HCT116 (cell line): Measurements from ENCODE around the gene GPX8. TPM values are rescaled to one million over a fixed set of nuclear protein-coding genes. Genes with fewer than 3 reads are reported as not detected.

Source experiments
- ATAC-seq: fragments of 200-7000 bp; cut with Tn5 transposase; 2 replicates; pipeline ENCODE4 v1.9.1; 2020; ENCODE audit warnings: mild to moderate bottlenecking, moderate library complexity
- BruUV-seq: library from RNA; stranded (reverse); fragments of 400-500 nt; replicated peaks from 2 replicates; lab custom pipeline; 2021; lab: Mats Ljungman, UMichigan
- CTCF ChIA-PET: fragments of 300-600 bp; sonication (Branson Sonifier 250); formaldehyde crosslinking; loops from one replicate; lab custom pipeline; 2021; ENCODE audit warnings: antibody characterized with exemption; lab: Charles Lee
- POLR2A ChIA-PET: fragments of 300-600, 350-600 bp; sonication (Branson Sonifier 250); formaldehyde crosslinking; loops from one replicate; lab custom pipeline; 2021; ENCODE audit warnings: antibody characterized with exemption; lab: Charles Lee
- RAD21 ChIA-PET, 2 experiments: fragments of 300-600 bp; sonication (Branson Sonifier 250); formaldehyde crosslinking; loops; one replicate each; lab custom pipeline; 2023; ENCODE audit warnings: low total read pairs in 2 of 2; ENCODE audit not compliant: uncharacterized antibody in 2 of 2, unreplicated experiment in 2 of 2, low non-redundant PET in 1 of 2; lab: Charles Lee
- DNase-seq: peaks from one replicate; pipeline ENCODE4 v3.0.0-alpha.2; 2010; ENCODE audit warnings: low read depth, low spot score
- H2AFZ ChIP-seq: fragments of 200-600 bp; shearing (Covaris generic), sonication (generic); 2 replicates; pipeline ENCODE4 v1.6.1; 2017; ENCODE audit warnings: low read depth, mixed run types, mixed read lengths, antibody characterized with exemption, low read length; ENCODE audit not compliant: poor library complexity, severe bottlenecking
- H3K27ac ChIP-seq: 2 replicates; pipeline ENCODE4 v1.5.1; 2012; ENCODE audit warnings: low read depth, low read length
- H3K27me3 ChIP-seq: fragments of 200-600 bp; sonication (generic); 2 replicates; pipeline ENCODE4 v1.6.1; 2016; ENCODE audit warnings: mixed run types, low read length, mixed read lengths; ENCODE audit not compliant: insufficient read depth
- H3K36me3 ChIP-seq, 2 experiments: fragments of 200-500 bp in 1 of 2; fragments of 200-600 bp in 1 of 2; sonication (Bioruptor generic) in 1 of 2; sonication (generic) in 1 of 2; 2 replicates each; pipeline versions ENCODE4 v1.5.1 to v1.6.1; 2014 to 2016; ENCODE audit warnings: low read length in 2 of 2, inconsistent platforms in 1 of 2, mixed read lengths in 1 of 2, mixed run types in 1 of 2; ENCODE audit not compliant: insufficient read depth in 2 of 2, control insufficient read depth in 1 of 2
- H3K4me1 ChIP-seq, 2 experiments: fragments of 200-600 bp in 1 of 2; sonication (generic) in 1 of 2; 2 replicates each; pipeline versions ENCODE4 v1.5.1 to v1.6.1; 2012 to 2017; ENCODE audit warnings: low read length in 2 of 2, inconsistent platforms in 1 of 2, mild to moderate bottlenecking in 1 of 2, mixed read lengths in 1 of 2, mixed run types in 1 of 2, moderate library complexity in 1 of 2; ENCODE audit not compliant: insufficient read depth in 2 of 2, control insufficient read depth in 1 of 2
- H3K4me2 ChIP-seq: fragments of 200-600 bp; sonication (generic); 2 replicates; pipeline ENCODE4 v1.6.1; 2017; ENCODE audit warnings: mixed run types, low read length, mixed read lengths
- H3K4me3 ChIP-seq, 2 experiments: fragments of 200-600 bp in 1 of 2; sonication (generic) in 1 of 2; replicated peaks in 1 of 2; 2 replicates each; pipeline ENCODE4 v1.5.1; 2011 to 2016; ENCODE audit warnings: low read length in 2 of 2, control low read depth in 1 of 2, low read depth in 1 of 2, mild to moderate bottlenecking in 1 of 2, mixed read lengths in 1 of 2, mixed run types in 1 of 2
- H3K79me2 ChIP-seq: fragments of 200-600 bp; sonication (generic); 2 replicates; pipeline ENCODE4 v1.6.1; 2017; ENCODE audit warnings: mild to moderate bottlenecking, mixed run types, low read length, moderate library complexity, mixed read lengths; ENCODE audit not compliant: insufficient read depth
- H3K9ac ChIP-seq: fragments of 200-600 bp; sonication (generic); 2 replicates; pipeline ENCODE4 v1.6.1; 2016; ENCODE audit warnings: low read length, mixed read lengths
- H3K9me2 ChIP-seq: fragments of 200-600 bp; sonication (generic), shearing (Covaris generic); 2 replicates; pipeline ENCODE4 v1.6.1; 2017; ENCODE audit warnings: mixed run types, mild to moderate bottlenecking, moderate library complexity; ENCODE audit not compliant: insufficient read depth
- H3K9me3 ChIP-seq, 2 experiments: fragments of 200-500 bp in 1 of 2; fragments of 200-600 bp in 1 of 2; sonication (Bioruptor generic) in 1 of 2; sonication (generic) in 1 of 2; 2 replicates each; pipeline ENCODE4 v1.6.1; 2014 to 2017; ENCODE audit warnings: low read length in 2 of 2, mixed read lengths in 2 of 2, inconsistent platforms in 1 of 2, low read depth in 1 of 2, mild to moderate bottlenecking in 1 of 2, mixed run types in 1 of 2, moderate library complexity in 1 of 2; ENCODE audit not compliant: control insufficient read depth in 1 of 2, insufficient read depth in 1 of 2
- H4K20me1 ChIP-seq: fragments of 200-600 bp; sonication (generic), shearing (Covaris generic); 2 replicates; pipeline ENCODE4 v1.6.1; 2017; ENCODE audit warnings: mixed run types, mild to moderate bottlenecking, moderate library complexity; ENCODE audit not compliant: insufficient read depth
- ATF3 ChIP-seq: IDR thresholded peaks from 2 replicates; pipeline ENCODE4 v1.6.1; 2012
- CBX3 ChIP-seq: IDR thresholded peaks from 2 replicates; pipeline ENCODE4 v1.6.1; 2012; ENCODE audit warnings: low read depth
- CTCF ChIP-seq, 3 experiments: fragments of 200-600 bp in 1 of 3; sonication (generic) in 1 of 3; IDR thresholded peaks in 2 of 3; conservative IDR thresholded peaks in 1 of 3; 2 replicates each; pipeline ENCODE4 v1.5.1; 2012 to 2017; ENCODE audit warnings: low read depth in 2 of 3, low read length in 2 of 3, antibody characterized with exemption in 1 of 3, borderline replicate concordance in 1 of 3, control low read depth in 1 of 3, mild to moderate bottlenecking in 1 of 3, mixed read lengths in 1 of 3, mixed run types in 1 of 3, moderate library complexity in 1 of 3; ENCODE audit not compliant: insufficient read depth in 1 of 3
- EGR1 ChIP-seq: IDR thresholded peaks from 2 replicates; pipeline ENCODE4 v1.6.1; 2012; ENCODE audit warnings: low read depth
- ELF1 ChIP-seq: IDR thresholded peaks from 2 replicates; pipeline ENCODE4 v1.6.1; 2012; ENCODE audit warnings: low read depth, borderline replicate concordance
- EZH2 ChIP-seq: fragments of 200-600 bp; sonication (generic); IDR thresholded peaks from 2 replicates; pipeline ENCODE4 v1.6.1; 2017; ENCODE audit warnings: antibody characterized with exemption, mixed run types
- EZH2phosphoT487 ChIP-seq: fragments of 200-600 bp; IDR thresholded peaks from 2 replicates; pipeline ENCODE4 v1.6.1; 2018; ENCODE audit warnings: antibody characterized with exemption, borderline replicate concordance
- FOSL1 ChIP-seq: IDR thresholded peaks from 2 replicates; pipeline ENCODE4 v1.6.1; 2012; ENCODE audit warnings: low read depth
- JUND ChIP-seq: IDR thresholded peaks from 2 replicates; pipeline ENCODE4 v1.6.1; 2012
- MAX ChIP-seq: IDR thresholded peaks from 2 replicates; pipeline ENCODE4 v1.6.1; 2012
- REST ChIP-seq: IDR thresholded peaks from 2 replicates; pipeline ENCODE4 v1.6.1; 2012; ENCODE audit warnings: low read depth
- SIN3A ChIP-seq: IDR thresholded peaks from 2 replicates; pipeline ENCODE4 v1.6.1; 2012; ENCODE audit warnings: low read depth
- SRF ChIP-seq: IDR thresholded peaks from 2 replicates; pipeline ENCODE4 v1.6.1; 2012; ENCODE audit warnings: low read depth
- TCF7L2 ChIP-seq: IDR thresholded peaks from 2 replicates; pipeline ENCODE4 v1.7.0; 2011; ENCODE audit warnings: borderline replicate concordance, inconsistent platforms; ENCODE audit not compliant: insufficient read depth, insufficient read length; ENCODE audit errors: extremely low read depth
- YY1 ChIP-seq: IDR thresholded peaks from 2 replicates; pipeline ENCODE4 v1.6.1; 2011; ENCODE audit warnings: low read length, low read depth, moderate library complexity, mild to moderate bottlenecking; ENCODE audit not compliant: insufficient replicate concordance; ENCODE audit errors: extremely low read depth
- ZBTB33 ChIP-seq: IDR thresholded peaks from 2 replicates; pipeline ENCODE4 v1.6.1; 2011; ENCODE audit warnings: mild to moderate bottlenecking, low read length, moderate library complexity; ENCODE audit not compliant: insufficient replicate concordance; ENCODE audit errors: extremely low read depth
- ZNF274 ChIP-seq: fragments of 200-500 bp; sonication (Bioruptor generic); IDR thresholded peaks from 2 replicates; pipeline ENCODE4 v1.6.1; 2014; ENCODE audit warnings: mild to moderate bottlenecking, low read depth, low read length, inconsistent platforms
- intact Hi-C: fragments of 100-400 bp; cut with micrococcal nuclease; formaldehyde crosslinking; loops from 2 replicates; pipeline ENCODE4 v1.10.0; 2022
- total RNA-seq: library from RNA; stranded (reverse); gene quantifications from one replicate; pipeline ENCODE4 v1.2.1, GENCODE V29; 2021; ENCODE audit not compliant: unreplicated experiment

The GPX8 gene
- total RNA-seq, 1 experiment from 2014 or later, result 36.5 TPM

- Histone ChIP-seq H3K27me3 (no peaks in the 10 kb centered on the region), H3K4me2 (peak overlapping the region; percentile 68), H3K27ac (peak overlapping the region; percentile 52), H3K4me1 (peaks cover 0 to 14% of the 10 kb centered on the region in 2 experiments; a peak in 1 of 4 replicates), H2AFZ (peak overlapping the region; percentile 91), H3K36me3 (peaks cover 4 to 9% of the 10 kb centered on the region in 2 experiments; a peak in 1 of 4 replicates), H3K4me3 (peak overlapping the region; percentile 63 to 77), H3K9me2 (no peaks in the 10 kb centered on the region), H4K20me1 (no peaks in the 10 kb centered on the region), H3K9me3 (no peaks in the 10 kb centered on the region), H3K79me2 (peaks cover 6% of the 10 kb centered on the region; the same call in 1 of the 2 replicates), H3K9ac (peak overlapping the region; percentile 60)
- DNase-seq, result peak; percentile 63
- BruUV-seq, result TSS peak; percentile 96
- intact Hi-C loops, result no loop called here
- peak; percentile 79 for ATAC-seq
- CTCF ChIA-PET, result interaction anchor here (0.7 to 3.1 kb wide), 23 partner anchors 9 to 932 kb away, joined by 3 to 139 read pairs (median 6); partner anchors contain the start of gene CDC20B
- RAD21 ChIA-PET, result interaction anchor here in 1 of 2 experiments (1.5 kb wide), 2 partner anchors 201 to 255 kb away, joined by 5 to 10 read pairs; no protein-coding TSS in a partner anchor
- POLR2A ChIA-PET, result interaction anchor here (1.3 kb wide), 2 partner anchors 255 to 293 kb away, joined by 3 to 12 read pairs; no protein-coding TSS in a partner anchor
- no peak for TF ChIP-seq ATF3
- TF ChIP-seq ZNF274, result no peak
- no peak for TF ChIP-seq EZH2
- no peak for TF ChIP-seq SRF
- no peak for TF ChIP-seq EGR1
- TF ChIP-seq SIN3A, result peak; percentile 37; the same call in 1 of the 2 replicates
- TF ChIP-seq YY1, result no peak
- TF ChIP-seq REST, result no peak
- TF ChIP-seq CBX3, result no peak
- TF ChIP-seq ELF1, result no peak; the same call in 1 of the 2 replicates
- no peak for TF ChIP-seq FOSL1
- TF ChIP-seq TCF7L2, result no peak
- no peak for TF ChIP-seq JUND
- no peak for TF ChIP-seq CTCF (IDR thresholded peaks at IDR 0.05 in 2 of 3, conservative IDR thresholded peaks at IDR 0.05 in 1 of 3; ENCODE audit: borderline replicate concordance in 1 of 3, insufficient read depth in 1 of 3, low read depth in 2 of 3, low read length in 2 of 3)
- TF ChIP-seq EZH2phosphoT487, result no peak
- no peak for TF ChIP-seq ZBTB33
- peak; percentile 48; the same call in 1 of the 2 replicates for TF ChIP-seq MAX
Measured at GRCh38 chr5:55160493-55161209, 680 bp downstream of the GPX8 start.
